Brain microvascular endothelial cell (primary cell): ENCODE data around the gene CDADC1.

Source experiments
- DNase-seq: peaks from one replicate; pipeline ENCODE4 v3.0.0-alpha.2; 2020
- H3K27ac ChIP-seq: fragments of 250-450 bp; sonication (Bioruptor Pico); 2 replicates; pipeline ENCODE4 v1.5.1; 2020; ENCODE audit warnings: mild to moderate bottlenecking, moderate library complexity
- H3K27me3 ChIP-seq: fragments of 250-450 bp; sonication (Bioruptor Pico); replicated peaks from 2 replicates; pipeline ENCODE4 v1.5.1; 2020; ENCODE audit warnings: mild to moderate bottlenecking
- H3K36me3 ChIP-seq: fragments of 250-450 bp; sonication (Bioruptor Pico); replicated peaks from 2 replicates; pipeline ENCODE4 v1.5.1; 2020; ENCODE audit warnings: mild to moderate bottlenecking
- H3K4me3 ChIP-seq: 2 replicates; pipeline ENCODE4 v1.5.1; 2011; ENCODE audit warnings: low read depth, mild to moderate bottlenecking, control low read depth, low read length, moderate library complexity
- in situ Hi-C: cut with HindIII; loops from 2 replicates; pipeline ENCODE4 v1.10.0; 2017; ENCODE audit warnings: low sequenced_read_pairs, low pct_ligation_motif_present
- TF ChIP-seq, protein P1 (sequence below): IDR thresholded peaks from 2 replicates; pipeline ENCODE4 v1.5.1; 2011; ENCODE audit warnings: low read depth, mild to moderate bottlenecking, moderate library complexity, low read length, control low read depth, inconsistent platforms; ENCODE audit errors: missing control alignments

CDADC1 gene

DNA sequence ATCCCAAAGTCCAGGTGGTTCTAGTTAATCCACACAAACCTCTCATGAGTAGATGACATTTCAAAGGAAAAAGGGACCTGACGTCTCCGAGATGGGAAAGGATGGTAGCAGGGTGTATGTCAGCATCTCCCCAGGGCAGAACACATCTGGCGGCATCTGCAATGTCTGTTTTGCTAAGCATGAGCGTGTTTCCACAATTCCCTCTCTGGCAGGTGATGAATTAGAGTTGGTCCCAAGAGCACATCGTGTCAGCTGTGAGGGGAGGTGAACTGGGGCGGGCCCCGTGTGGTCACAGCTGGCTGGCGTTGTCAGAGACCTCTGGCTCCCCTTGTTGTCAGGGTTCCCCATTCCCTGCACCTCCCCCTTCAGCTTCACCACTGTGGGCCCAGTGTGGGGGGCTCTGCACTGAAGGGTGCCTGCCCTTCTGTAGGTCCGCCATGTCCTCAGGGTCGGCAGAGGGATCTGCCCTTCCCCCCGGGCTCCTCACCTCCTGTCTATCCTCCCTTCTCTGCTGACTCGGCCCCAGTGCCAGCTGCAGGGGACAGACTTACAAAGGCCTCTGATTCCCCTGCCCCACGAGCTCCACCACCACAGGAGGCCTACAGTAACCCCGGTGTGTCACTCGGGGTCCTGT, 58.2 kb downstream of the CDADC1 start:
- no peak for DNase-seq
- no peak overlapping the region for H3K4me3 ChIP-seq
- no peaks in the 10 kb centered on the region for H3K27me3 ChIP-seq
- no peak overlapping the region for H3K27ac ChIP-seq
- H3K36me3 ChIP-seq: no peaks in the 10 kb centered on the region
- in situ Hi-C loops: no loop called here
- TF ChIP-seq, protein P1, sequence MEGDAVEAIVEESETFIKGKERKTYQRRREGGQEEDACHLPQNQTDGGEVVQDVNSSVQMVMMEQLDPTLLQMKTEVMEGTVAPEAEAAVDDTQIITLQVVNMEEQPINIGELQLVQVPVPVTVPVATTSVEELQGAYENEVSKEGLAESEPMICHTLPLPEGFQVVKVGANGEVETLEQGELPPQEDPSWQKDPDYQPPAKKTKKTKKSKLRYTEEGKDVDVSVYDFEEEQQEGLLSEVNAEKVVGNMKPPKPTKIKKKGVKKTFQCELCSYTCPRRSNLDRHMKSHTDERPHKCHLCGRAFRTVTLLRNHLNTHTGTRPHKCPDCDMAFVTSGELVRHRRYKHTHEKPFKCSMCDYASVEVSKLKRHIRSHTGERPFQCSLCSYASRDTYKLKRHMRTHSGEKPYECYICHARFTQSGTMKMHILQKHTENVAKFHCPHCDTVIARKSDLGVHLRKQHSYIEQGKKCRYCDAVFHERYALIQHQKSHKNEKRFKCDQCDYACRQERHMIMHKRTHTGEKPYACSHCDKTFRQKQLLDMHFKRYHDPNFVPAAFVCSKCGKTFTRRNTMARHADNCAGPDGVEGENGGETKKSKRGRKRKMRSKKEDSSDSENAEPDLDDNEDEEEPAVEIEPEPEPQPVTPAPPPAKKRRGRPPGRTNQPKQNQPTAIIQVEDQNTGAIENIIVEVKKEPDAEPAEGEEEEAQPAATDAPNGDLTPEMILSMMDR: no peak

DNA sequence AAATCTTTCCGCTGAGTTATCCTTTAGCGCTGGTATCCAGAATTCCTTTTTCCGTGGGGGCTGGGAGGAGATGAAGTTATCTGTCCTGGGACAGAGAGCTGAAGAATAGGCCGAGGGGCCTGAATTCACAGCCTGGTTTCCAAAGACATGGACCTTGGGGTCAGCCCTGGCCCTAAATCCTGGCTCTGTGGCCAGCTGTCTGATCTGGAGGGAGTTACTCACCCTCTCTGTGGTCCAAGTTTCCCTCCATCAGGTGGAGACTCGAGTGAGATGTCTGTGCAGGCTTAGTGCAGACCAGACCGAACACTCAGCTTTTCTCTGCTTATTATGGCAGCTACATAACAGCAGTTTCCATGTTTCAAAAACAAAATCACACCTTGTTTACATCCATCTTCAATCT, 59.6 kb downstream of the CDADC1 start:
- Histone ChIP-seq H3K27ac (no peak overlapping the region), H3K36me3 (no peaks in the 10 kb centered on the region), H3K4me3 (no peak overlapping the region), H3K27me3 (no peaks in the 10 kb centered on the region)
- TF ChIP-seq, protein P1: no peak
- no peak for DNase-seq
- in situ Hi-C loops: no loop called here

DNA sequence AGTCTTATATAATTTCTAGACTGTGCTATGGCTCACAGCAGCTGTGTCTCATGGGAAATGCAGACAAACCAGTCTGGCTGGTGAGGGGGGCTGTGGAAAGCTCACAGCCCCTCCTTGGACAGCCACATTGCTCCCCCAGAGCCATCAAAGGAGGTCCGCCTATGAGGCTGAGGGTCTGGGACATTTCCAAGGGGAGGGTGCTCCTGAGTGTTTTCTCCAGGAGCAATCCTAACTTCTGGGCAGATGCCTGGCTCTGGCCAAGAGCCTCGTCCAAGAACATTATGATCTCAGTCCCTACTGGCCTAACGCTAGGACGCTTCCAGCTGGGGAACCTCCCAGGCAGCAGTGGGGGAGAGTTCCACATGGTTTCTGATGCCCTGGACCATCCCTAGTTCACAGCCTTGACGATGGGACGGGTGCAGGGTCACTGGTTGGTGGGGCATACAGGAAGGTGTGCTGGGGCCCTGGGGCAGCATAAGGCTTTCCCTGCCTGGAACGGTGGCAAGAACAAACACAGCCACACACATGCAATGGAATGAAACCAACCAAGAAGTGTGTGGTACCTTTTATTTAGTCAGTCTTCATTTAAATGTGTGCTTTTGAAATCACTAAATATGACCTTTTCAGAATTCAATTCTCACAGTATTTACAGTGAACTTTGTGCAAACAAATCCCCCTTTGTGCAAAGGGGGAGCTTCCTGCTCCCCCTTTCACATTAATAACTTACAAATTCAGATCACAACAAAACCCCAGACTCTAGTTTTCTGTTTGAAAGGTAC, 60.6 kb downstream of the CDADC1 start:
- TF ChIP-seq, protein P1: no peak
- Histone ChIP-seq H3K27me3 (no peaks in the 10 kb centered on the region), H3K36me3 (no peaks in the 10 kb centered on the region), H3K27ac (peak overlapping the region; percentile 4), H3K4me3 (no peak overlapping the region)
- in situ Hi-C loops: no loop called here
- DNase-seq: peak; percentile 22

DNA sequence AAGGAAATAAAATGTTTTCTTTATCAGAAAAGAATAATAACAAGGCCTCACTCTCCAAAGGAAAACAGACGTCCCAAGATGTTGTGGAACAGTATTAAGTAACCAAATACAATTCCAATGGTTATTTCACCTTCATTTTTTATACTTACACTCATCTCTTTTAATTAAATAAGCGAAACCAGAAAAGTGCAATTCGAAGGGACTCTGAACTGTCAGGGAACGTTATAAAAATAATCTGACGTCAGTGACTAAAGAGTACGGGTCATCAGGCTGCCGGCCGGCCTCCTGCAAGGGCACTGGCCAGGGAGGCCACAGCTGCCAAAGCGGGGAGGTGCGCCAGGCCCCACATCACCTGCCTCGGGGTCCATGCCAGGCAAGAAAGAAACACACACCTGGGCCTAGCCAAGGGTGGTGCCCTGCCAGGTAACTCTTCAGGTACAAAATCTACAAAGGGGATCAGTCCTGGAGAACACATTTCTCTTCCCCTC, 61.2 kb downstream of the CDADC1 start:
- Histone ChIP-seq H3K4me3 (no peak overlapping the region), H3K27me3 (no peaks in the 10 kb centered on the region), H3K36me3 (no peaks in the 10 kb centered on the region), H3K27ac (peak overlapping the region; percentile 4)
- TF ChIP-seq, protein P1: no peak
- in situ Hi-C loops: no loop called here
- peak; percentile 34 for DNase-seq

DNA sequence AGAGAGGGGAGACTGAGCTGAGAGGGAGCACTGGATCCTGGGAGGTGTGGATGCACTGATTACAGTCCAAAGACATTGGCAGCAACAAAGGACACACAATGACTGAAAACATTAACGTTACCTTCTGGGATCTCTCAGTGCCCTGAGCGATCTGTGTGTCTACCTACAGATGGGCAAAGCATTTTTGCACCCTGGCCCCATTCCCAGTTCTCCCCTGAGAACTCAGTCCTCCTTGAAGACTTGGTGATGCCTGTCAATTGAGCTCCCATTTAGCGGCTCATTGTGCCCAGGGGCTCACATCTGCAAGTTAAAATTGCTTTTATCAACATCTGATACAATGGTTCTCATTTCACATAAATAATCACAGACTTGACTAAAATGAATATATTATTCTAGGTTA, 62.5 kb downstream of the CDADC1 start:
- H3K36me3 ChIP-seq: no peaks in the 10 kb centered on the region
- no peak for DNase-seq

More for the DNA sequence above, 62.5 kb downstream of the CDADC1 start:
- Histone ChIP-seq H3K27me3 (no peaks in the 10 kb centered on the region), H3K4me3 (no peak overlapping the region), H3K27ac (no peak overlapping the region)
- TF ChIP-seq, protein P1: no peak
- in situ Hi-C loops: no loop called here
